Ovary (tissue), 3 donors: ENCODE results near the gene CHRM4.

Experiments
- CTCF ChIP-seq, 3 donors: fragments of 450-650 bp in 2 of 3; fragments of 200-600 bp in 1 of 3; IDR thresholded peaks; one replicate each; pipeline versions ENCODE4 v1.5.1 to v1.8.0; 2016 to 2022; ENCODE audit warnings: antibody characterized with exemption in 3 of 3, mild to moderate bottlenecking in 1 of 3
- EP300 ChIP-seq: sonication (generic); formaldehyde crosslinking; IDR thresholded peaks from one replicate; pipeline ENCODE4 v1.6.1; 2017; ENCODE audit warnings: antibody characterized with exemption
- POLR2A ChIP-seq: fragments of 450-650 bp; IDR thresholded peaks from one replicate; pipeline ENCODE4 v1.6.1; 2017; ENCODE audit warnings: antibody characterized with exemption, mild to moderate bottlenecking, moderate library complexity
- donor health status: DM: no; HTN: no; CAD: no.

DNA sequence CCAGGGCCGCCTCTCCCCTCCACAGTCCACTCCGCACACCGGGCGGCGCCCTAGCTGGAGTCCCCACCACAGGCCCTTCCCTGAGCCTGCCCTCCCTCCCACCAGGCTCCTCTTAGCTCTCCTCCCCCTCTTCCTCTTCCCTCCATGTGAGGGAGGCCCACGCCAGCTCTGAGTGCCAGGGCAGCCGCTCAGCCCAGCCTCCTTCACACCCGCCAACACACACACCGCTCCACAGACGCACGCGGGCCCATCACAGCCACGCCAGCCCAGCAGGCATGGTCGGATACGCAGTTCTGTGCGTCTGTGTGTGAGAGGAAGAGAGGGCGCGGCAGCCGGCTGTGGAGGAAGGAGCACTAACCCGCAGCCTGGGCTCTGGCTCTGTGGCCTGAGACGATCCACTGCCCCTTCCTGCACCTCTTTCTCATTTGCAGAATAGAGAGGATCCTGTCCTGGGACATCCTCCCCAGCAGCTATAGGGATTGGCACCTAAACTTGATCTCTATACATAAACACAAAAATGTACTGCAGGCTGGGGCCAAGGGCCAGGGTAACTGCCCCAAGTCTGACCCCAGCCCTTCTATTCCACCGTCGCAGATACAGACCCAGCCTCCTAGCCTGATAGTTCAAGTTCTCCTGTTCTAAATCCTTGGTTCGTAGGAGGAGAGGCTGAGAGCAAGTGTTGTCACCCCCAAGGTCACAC, 3.5 kb downstream of the CHRM4 start:
- TF ChIP-seq CTCF (IDR thresholded peaks at IDR 0.05) (no peak), POLR2A (no peak), EP300 (no peak)
